ENCODE measurements around the gene RETN. TPM values are rescaled to one million over a fixed set of nuclear protein-coding genes. Genes with fewer than 3 reads are reported as not detected.

The RETN gene
- total RNA-seq, 1 experiment from 2014 or later: not detected

DNA sequence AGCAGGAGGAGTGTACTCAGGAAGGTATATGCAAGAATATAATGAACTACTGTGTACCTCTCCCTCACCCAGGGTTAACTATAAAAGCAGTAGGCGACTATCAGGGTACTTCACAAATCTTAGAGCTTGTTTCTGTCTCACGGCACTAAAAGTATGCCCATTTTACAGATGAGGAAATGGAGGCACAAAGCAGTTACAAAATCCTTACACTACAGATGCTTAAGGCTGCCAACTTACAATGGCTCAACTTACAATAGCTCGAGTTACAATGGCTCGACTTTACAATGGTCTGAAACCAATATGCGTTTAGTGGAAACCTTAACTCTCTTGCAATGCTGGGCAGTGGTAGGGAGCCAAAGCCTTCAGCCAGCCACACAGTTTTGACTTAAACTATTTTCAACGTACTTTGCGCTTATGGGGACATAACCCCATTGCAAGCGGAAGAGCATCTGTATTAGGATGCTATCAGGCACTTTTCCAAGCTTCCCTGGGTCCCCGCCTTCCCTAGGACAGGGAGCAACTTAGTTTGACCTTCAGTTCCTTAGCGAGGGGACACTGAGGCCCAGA is 29.0 kb downstream of the RETN start:
- H3K27ac ChIP-seq (ENCODE audit: low read depth, low read length, poor library complexity, severe bottlenecking): no peak overlapping the region
- H3K4me1 ChIP-seq (ENCODE audit: insufficient read depth, low read length, poor library complexity, severe bottlenecking): no peaks in the 10 kb centered on the region
- no TSS peak for BruUV-seq (replicated peaks)
- H3K9me3 ChIP-seq (ENCODE audit: low read depth, low read length, poor library complexity, severe bottlenecking): no peaks in the 10 kb centered on the region
- peaks cover 9% of the 10 kb centered on the region for H3K27me3 ChIP-seq (replicated peaks; ENCODE audit: insufficient read depth, low read depth, low read length, poor library complexity)
- DNase-seq (ENCODE audit: low spot score): no peak
- TF ChIP-seq EZH2 (IDR thresholded peaks at IDR 0.05; ENCODE audit: borderline replicate concordance, low read depth, low read length, poor library complexity, severe bottlenecking): no peak
- TF ChIP-seq, protein P1, sequence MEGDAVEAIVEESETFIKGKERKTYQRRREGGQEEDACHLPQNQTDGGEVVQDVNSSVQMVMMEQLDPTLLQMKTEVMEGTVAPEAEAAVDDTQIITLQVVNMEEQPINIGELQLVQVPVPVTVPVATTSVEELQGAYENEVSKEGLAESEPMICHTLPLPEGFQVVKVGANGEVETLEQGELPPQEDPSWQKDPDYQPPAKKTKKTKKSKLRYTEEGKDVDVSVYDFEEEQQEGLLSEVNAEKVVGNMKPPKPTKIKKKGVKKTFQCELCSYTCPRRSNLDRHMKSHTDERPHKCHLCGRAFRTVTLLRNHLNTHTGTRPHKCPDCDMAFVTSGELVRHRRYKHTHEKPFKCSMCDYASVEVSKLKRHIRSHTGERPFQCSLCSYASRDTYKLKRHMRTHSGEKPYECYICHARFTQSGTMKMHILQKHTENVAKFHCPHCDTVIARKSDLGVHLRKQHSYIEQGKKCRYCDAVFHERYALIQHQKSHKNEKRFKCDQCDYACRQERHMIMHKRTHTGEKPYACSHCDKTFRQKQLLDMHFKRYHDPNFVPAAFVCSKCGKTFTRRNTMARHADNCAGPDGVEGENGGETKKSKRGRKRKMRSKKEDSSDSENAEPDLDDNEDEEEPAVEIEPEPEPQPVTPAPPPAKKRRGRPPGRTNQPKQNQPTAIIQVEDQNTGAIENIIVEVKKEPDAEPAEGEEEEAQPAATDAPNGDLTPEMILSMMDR (conservative IDR thresholded peaks at IDR 0.05; ENCODE audit: low read depth, low read length): no peak
- intact Hi-C loops (cut with micrococcal nuclease; ENCODE audit: unreplicated experiment): no loop called here
- H3K4me3 ChIP-seq (ENCODE audit: low read depth, low read length, poor library complexity, severe bottlenecking): no peak overlapping the region
- ChIA-PET CTCF (interaction anchor here (3.1 kb wide), 1 partner anchor 17 kb away, joined by 10 read pairs; the partner anchor contains the start of gene TRAPPC5), POLR2A (ENCODE audit: low non-redundant PET) (no interaction called here)
- no peaks in the 10 kb centered on the region for H3K36me3 ChIP-seq (ENCODE audit: insufficient read depth, low read length, poor library complexity, severe bottlenecking)

DNA sequence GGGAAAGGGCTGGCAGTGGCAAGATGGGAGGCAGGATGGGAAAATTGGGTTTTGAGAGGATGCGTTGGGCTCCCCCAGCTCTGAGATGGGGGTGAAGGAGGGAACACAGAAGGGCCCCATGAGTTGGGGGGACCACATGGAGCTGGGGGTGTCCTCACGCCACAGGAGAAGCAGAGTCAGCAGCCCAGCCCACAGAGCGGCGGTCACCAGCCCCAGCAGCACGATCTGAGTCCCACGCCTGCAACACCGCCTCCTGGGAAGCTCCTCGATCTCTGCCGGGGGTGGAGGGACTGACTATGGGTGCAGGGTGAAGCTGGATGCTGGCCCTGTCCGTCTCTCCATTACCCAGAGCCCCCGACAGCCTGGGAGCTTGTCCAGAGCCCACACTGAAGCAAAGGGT is 29.7 kb downstream of the RETN start:
- intact Hi-C loops (cut with micrococcal nuclease; ENCODE audit: unreplicated experiment): no loop called here
- DNase-seq (ENCODE audit: low spot score): no peak
- no peak for TF ChIP-seq EZH2 (IDR thresholded peaks at IDR 0.05; ENCODE audit: borderline replicate concordance, low read depth, low read length, poor library complexity, severe bottlenecking)
- TF ChIP-seq, protein P1 (conservative IDR thresholded peaks at IDR 0.05; ENCODE audit: low read depth, low read length): no peak
- POLR2A ChIA-PET (ENCODE audit: low non-redundant PET): no interaction called here
- no peaks in the 10 kb centered on the region for H3K36me3 ChIP-seq (ENCODE audit: insufficient read depth, low read length, poor library complexity, severe bottlenecking)
- no peaks in the 10 kb centered on the region for H3K9me3 ChIP-seq (ENCODE audit: low read depth, low read length, poor library complexity, severe bottlenecking)
- H3K27ac ChIP-seq (ENCODE audit: low read depth, low read length, poor library complexity, severe bottlenecking): no peak overlapping the region
- H3K27me3 ChIP-seq (replicated peaks; ENCODE audit: insufficient read depth, low read depth, low read length, poor library complexity): peaks cover 9% of the 10 kb centered on the region
- no peak overlapping the region for H3K4me3 ChIP-seq (ENCODE audit: low read depth, low read length, poor library complexity, severe bottlenecking)
- BruUV-seq (replicated peaks): no TSS peak
- CTCF ChIA-PET: interaction anchor here (3.1 kb wide), 1 partner anchor 18 kb away, joined by 10 read pairs; the partner anchor contains the start of gene TRAPPC5
- H3K4me1 ChIP-seq (ENCODE audit: insufficient read depth, low read length, poor library complexity, severe bottlenecking): no peaks in the 10 kb centered on the region

DNA sequence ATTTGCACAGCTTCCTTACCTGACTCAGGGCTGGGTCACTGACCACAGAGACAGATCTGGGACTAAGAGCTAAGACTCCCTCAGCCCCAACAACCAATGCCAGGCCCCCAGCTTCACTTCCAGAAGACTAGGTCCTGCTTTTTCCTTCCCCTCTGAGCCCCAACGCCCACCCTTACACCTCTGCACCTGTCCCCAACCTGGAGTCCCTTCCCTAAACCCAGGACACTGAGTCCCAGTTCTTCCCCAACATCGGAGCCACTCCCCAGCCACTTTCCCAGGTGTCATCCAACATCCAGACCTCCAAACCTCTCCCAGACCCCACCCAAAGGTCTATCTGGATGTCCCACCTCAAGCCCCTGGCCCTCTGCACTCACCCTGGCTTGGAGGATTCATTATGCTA is 30.2 kb downstream of the RETN start:
- intact Hi-C loops (cut with micrococcal nuclease; ENCODE audit: unreplicated experiment): no loop called here
- no peak for DNase-seq (ENCODE audit: low spot score)
- ChIA-PET POLR2A (ENCODE audit: low non-redundant PET) (no interaction called here), CTCF (no interaction called here)
- TF ChIP-seq EZH2 (IDR thresholded peaks at IDR 0.05; ENCODE audit: borderline replicate concordance, low read depth, low read length, poor library complexity, severe bottlenecking): no peak
- TF ChIP-seq, protein P1 (conservative IDR thresholded peaks at IDR 0.05; ENCODE audit: low read depth, low read length): no peak
- no peak overlapping the region for H3K4me3 ChIP-seq (ENCODE audit: low read depth, low read length, poor library complexity, severe bottlenecking)
- peaks cover 9% of the 10 kb centered on the region for H3K27me3 ChIP-seq (replicated peaks; ENCODE audit: insufficient read depth, low read depth, low read length, poor library complexity)
- no peaks in the 10 kb centered on the region for H3K9me3 ChIP-seq (ENCODE audit: low read depth, low read length, poor library complexity, severe bottlenecking)
- no peaks in the 10 kb centered on the region for H3K4me1 ChIP-seq (ENCODE audit: insufficient read depth, low read length, poor library complexity, severe bottlenecking)
- no peak overlapping the region for H3K27ac ChIP-seq (ENCODE audit: low read depth, low read length, poor library complexity, severe bottlenecking)
- no TSS peak for BruUV-seq (replicated peaks)
- no peaks in the 10 kb centered on the region for H3K36me3 ChIP-seq (ENCODE audit: insufficient read depth, low read length, poor library complexity, severe bottlenecking)

Data from A673 (cell line).